Left colon (tissue), 2 donors: Measurements from ENCODE around the gene SHISA6. TPM values are rescaled to one million over a fixed set of nuclear protein-coding genes. Genes with fewer than 3 reads are reported as not detected.

ENCODE experiments used
- ATAC-seq: fragments of 200-7000 bp; cut with Tn5 transposase; one replicate; pipeline ENCODE4 v1.9.1; 2020; ENCODE audit warnings: mild to moderate bottlenecking, moderate library complexity
- DNase-seq, 2 donors: peaks; one replicate each; pipeline ENCODE4 v3.0.0-alpha.2; 2020
- intact Hi-C, 2 donors: fragments of 100-400 bp; cut with DNase I in 1 of 2; cut with micrococcal nuclease in 1 of 2; formaldehyde crosslinking; loops; one replicate each; pipeline versions ENCODE4 v1.11.2 to v1.14.0; 2022; cut with DNase I, micrococcal nuclease
- total RNA-seq, 2 donors: library from RNA; stranded (reverse); fragmentation: NEBNext Ultra II Directional; extraction: Animal tissue kit (Norgen Biotek cat#: 25700); gene quantifications; one replicate each; pipeline ENCODE4 v1.2.1, GENCODE V29; 2021
- donor health status: DM: no; HTN: no; CAD: no.
- donor health status: DM: yes; HTN: yes; CAD: no.

Gene SHISA6
- total RNA-seq, 2 donors from 2014 or later: 0.53 to 0.70 TPM

GRCh38 chr17:11551442-11551841 is 310.4 kb downstream of the SHISA6 start:
- no peak for ATAC-seq
- intact Hi-C loops: no loop called here
- no peak for DNase-seq

- ATAC-seq: no peak
- intact Hi-C loops: no loop called here
- DNase-seq: no peak
These were observed 312.1 kb downstream of the SHISA6 start for GRCh38 chr17:11553135-11553534.

DNA sequence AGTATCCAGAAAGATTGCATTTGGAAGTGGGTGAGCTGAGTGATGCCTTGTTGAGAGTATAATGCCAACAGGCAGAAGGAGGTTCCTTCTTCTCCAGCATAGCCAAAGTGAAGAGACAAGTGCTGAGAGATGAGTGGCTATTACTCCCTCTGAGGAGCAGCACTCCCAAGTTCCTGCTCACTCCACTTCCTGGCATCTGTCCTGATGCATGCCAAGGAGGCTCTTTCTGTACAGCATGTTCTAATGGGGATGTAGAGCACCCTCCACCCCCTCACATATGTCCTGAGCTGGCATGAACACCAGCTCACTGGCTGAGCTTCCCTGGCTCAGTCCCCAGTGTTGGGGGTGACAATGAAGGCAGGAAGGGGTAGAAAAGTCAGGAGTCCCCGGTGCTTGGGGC is 313.0 kb downstream of the SHISA6 start:
- ATAC-seq: no peak
- DNase-seq: no peak
- intact Hi-C loops: no loop called here

GRCh38 chr17:11554542-11554941 is 313.5 kb downstream of the SHISA6 start:
- no peak for DNase-seq
- ATAC-seq: no peak
- intact Hi-C loops: no loop called here

DNA sequence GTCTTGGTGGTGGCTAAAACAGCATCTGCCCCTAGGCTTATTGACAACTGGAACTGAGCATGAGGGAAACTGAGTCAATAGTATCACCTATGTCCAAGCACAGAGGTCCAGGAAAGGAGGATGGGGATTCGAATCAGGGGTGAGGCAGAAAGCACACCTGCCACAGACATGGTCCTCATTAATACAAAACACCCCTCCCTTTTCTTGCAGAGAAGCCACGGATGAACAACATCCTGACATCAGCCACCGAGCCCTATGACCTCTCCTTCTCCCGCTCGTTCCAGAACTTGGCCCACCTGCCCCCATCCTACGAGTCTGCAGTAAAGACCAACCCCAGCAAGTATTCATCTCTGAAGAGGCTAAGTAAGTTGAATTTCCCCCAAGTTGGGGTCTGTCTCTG is 314.5 kb downstream of the SHISA6 start:
- intact Hi-C loops: no loop called here
- ATAC-seq (no peak), DNase-seq (no peak)

GRCh38 chr17:11557727-11558452 is 316.9 kb downstream of the SHISA6 start:
- DNase-seq: no peak
- ATAC-seq: no peak
- intact Hi-C loops: no loop called here

DNA sequence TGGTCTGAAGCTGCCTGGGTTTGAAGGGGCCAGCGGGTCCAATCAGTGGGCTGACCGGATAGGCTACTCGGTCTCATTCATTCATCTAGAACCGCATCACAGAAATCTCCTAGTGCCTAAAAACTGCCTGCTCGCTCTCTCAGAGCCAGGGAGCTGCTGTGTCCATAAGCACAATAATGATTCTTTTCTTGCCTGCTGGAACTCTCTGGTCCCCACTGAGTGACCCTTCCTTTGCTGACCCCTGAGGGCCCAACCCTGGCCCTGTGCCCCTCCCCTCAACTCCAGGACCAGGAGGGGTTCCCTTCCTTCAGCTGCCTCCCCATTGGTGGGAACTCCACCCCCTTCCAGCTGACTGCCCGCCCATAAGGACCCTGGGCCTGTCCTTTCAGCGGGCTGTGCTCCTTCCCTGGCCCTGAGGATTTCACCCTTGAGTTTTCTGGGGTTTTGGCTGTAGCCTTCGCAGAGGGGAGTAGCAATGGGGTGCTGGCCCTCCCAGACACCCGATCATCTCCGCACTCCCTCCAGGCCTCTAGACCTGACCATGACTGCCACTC is 317.7 kb downstream of the SHISA6 start:
- no peak for ATAC-seq
- no peak for DNase-seq
- intact Hi-C loops: no loop called here

GRCh38 chr17:11559601-11560000 is 318.6 kb downstream of the SHISA6 start:
- ATAC-seq (no peak), DNase-seq (no peak)
- intact Hi-C loops: no loop called here

- ATAC-seq (no peak), DNase-seq (no peak)
- intact Hi-C loops: no loop called here
These were observed 320.3 kb downstream of the SHISA6 start for GRCh38 chr17:11561281-11561680.

- DNase-seq (no peak), ATAC-seq (no peak)
- intact Hi-C loops: no loop called here
These were observed 320.7 kb downstream of the SHISA6 start for GRCh38 chr17:11561702-11562101.

DNA sequence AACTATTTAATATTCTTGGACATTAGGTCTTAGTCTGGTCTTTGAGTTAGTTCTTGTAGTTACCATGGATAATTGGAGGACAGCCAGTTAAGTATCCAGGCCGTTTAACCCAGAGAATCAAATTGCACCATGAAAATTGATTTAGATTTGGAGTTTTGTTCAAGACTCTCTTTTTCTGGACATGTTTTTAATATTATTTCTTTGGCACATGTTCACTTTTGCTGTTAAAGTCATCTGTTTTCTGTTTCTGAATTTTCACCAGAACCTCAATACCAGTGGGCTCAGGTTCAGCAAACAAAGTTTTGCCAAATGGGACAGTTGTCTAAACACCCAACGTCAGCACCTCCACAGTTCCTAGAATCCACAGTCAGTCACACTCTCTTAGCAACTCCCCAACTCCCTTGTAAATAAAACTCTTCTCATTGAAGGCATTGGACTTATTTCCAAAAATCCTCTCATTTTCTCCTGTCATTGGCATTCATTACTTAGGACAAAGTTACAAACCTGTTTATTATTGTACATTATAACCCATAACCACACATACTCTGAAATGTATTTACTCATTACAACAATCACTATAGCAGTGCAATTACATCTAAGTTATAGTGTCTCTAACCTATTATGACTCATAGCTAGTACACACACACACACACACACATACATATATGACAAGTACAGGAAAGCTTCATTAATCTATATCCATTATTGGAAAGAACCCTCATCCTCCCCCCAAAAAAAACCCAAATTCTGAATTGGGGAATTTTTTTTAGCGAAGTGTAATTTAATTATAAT is 323.8 kb downstream of the SHISA6 start:
- DNase-seq (no peak), ATAC-seq (peak; percentile 82)
- intact Hi-C loops: no loop called here

DNA sequence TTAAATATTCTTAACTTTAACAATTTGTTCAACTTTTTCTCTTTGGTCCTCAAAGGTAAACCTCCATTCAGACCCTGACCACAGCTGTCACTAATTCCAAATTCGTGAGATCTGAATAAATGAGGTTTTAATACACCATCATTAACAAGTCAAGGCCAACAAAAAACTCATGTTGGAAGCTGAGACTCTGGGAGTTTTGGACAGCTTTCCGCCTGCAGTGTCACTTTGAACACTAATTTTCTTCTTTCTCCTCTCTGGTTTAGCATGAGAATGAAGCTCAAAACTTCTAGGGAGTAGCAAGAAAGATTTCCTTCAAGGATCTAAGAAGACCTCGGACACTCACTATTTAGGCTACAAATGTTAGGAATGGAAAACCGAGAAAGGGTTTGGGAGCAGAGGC is 324.6 kb downstream of the SHISA6 start:
- intact Hi-C loops: no loop called here
- ATAC-seq (no peak), DNase-seq (no peak)

GRCh38 chr17:11578998-11579397 is 338.0 kb downstream of the SHISA6 start:
- DNase-seq (no peak), ATAC-seq (no peak)
- intact Hi-C loops: no loop called here

GRCh38 chr17:11580677-11581076 is 339.7 kb downstream of the SHISA6 start:
- intact Hi-C loops: no loop called here
- ATAC-seq: no peak
- no peak for DNase-seq

DNA sequence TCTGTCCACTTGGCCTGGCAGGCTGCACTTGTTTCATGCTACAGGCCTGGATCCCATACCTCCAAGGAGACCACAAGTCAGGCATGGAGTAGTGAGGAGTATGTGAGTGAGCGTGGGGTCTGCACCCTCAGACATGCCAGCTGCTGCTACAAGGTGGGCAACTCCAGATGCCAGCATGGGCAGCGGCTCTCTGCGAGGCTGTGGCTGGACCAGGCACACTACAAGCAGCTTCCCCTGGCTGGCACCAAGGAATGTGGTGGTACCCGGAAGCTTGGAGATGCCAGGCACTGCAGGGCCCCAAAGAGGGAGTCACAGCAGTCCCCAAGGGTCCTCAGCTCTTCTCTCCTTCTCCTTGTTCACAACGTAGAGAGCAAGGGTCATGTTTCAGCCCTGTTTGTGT is 341.2 kb downstream of the SHISA6 start:
- intact Hi-C loops: no loop called here
- no peak for DNase-seq
- ATAC-seq: no peak

DNA sequence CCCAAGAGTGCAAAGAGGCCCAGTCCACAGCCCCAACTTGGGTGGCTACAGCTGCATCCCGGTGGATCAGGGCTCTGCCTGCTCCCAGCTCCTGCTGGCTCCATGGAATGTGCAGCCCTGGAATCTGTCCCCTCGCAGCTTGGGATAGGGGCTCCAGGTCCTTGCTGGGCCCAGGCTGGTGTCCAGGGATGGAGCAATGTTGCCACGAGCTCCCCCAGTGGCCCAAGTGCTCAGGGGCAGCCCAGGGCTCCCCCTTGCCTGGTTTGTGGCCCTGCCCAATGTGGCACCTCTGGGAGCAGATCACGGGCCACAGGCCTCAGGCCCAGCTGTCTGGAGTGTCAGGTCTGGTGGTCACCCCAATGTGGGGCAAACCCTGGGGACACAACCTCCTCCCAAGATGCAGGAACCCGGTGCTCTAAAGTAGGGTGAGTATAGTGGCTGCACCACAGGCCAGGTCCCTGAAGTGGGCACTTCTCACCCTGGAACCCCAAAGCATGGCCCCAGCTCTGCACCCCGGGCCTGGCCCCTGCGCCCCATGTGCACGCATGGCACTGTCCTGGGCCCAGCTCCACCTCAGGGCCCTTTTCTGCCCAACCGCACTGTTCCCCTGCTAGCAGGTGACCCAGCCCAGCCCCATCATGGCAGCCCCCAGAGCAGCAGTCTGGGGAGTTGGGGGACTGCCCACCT is 342.4 kb downstream of the SHISA6 start:
- DNase-seq (no peak), ATAC-seq (no peak)
- intact Hi-C loops: no loop called here

DNA sequence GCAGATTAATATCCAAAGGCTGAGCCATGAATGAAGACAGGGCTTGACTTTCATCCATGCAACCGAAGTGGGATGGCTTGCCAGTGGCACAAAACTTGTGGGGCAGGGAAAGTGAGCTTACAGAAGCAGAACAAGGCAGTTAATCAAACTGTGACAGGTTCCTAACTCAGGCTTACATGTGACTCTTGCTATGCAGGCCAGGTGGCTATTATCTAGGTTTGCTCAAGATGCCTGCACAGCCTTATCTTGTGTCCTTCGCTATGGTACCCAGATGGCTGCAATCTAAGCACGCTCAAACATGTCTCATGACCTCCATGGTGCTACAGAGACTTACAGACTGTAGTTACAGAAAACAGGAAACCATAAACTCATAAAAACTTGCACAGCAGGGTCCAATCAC is 348.7 kb downstream of the SHISA6 start:
- DNase-seq (no peak), ATAC-seq (peak; percentile 37)
- intact Hi-C loops: no loop called here

DNA sequence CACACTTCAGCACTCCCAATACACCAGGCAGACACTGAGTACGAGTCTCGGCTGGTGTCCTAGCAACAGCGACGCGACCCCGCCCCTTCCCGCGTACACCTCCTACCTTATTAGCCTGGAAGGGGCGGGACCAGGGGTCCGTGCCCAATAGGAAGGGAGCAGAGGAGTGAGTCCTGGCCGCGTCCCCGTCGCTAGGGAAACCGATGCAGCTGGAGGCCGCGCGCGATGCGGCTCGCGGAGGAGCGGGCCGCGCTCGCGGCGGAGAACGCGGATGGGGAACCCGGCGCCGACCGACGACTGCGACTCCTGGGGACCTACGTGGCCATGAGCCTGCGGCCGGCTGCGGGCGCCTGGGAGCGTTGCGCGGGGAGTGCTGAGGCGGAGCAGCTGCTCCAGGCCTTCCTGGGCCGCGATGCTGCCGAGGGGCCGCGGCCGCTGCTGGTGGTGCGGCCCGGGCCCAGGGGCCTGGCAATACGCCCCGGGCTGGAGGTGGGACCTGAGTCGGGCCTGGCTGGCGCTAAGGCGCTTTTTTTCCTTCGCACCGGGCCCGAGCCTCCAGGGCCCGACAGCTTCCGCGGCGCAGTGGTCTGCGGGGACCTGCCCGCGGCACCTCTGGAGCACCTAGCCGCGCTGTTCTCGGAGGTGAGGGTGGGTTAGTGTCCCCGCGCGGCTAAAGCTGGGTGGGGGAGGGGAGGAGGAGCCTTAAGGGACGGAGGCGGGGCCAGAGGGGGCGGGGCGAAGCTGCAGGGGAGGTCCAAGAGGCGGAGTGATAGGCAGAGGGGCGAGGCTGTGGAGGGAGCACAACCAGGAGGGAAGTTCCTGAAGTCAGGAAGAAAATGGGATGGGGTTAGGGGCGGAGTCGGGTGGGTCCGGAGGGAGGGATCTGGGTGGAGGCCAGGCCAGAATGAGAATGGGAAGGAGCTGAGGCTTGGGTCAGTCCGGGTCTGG is 357.5 kb downstream of the SHISA6 start, which contains the start of gene DNAH9:
Gene DNAH9, plus strand, starts transcription at position 197 of the 948 bp plus-strand sequence. Its CDS starts 29 bp downstream, at position 226.
- intact Hi-C loops: no loop called here
- DNase-seq (peak; percentile 97), ATAC-seq (peak; percentile 99)
